GM18508 (cell line): ENCODE results near the gene EFCAB12.

ENCODE experiments used
- ATAC-seq: cut with Tn5 transposase; IDR thresholded peaks from one replicate; pipeline ENCODE4 v1.9.1; 2021; ENCODE audit warnings: moderate number of reproducible peaks; ENCODE audit not compliant: insufficient read depth, unreplicated experiment

Gene EFCAB12

GRCh38 chr3:129428376-129429079 is at the start of gene EFCAB12:
Gene EFCAB12, minus strand, starts transcription at chr3:129428636. Its CDS starts 148 bp downstream, at chr3:129428488.
- ATAC-seq: peak; percentile 63

GRCh38 chr3:129476586-129476985 is 48.1 kb upstream of the EFCAB12 start:
- ATAC-seq: no peak

- no peak for ATAC-seq
Measured at GRCh38 chr3:129475863-129476262, 47.4 kb upstream of the EFCAB12 start.

- no peak for ATAC-seq
Measured at GRCh38 chr3:129474984-129475804, 46.8 kb upstream of the EFCAB12 start.

- ATAC-seq: no peak
Measured at GRCh38 chr3:129473769-129474152, 45.3 kb upstream of the EFCAB12 start.

GRCh38 chr3:129473067-129473768 is 44.8 kb upstream of the EFCAB12 start:
- no peak for ATAC-seq

GRCh38 chr3:129470861-129471260 is 42.4 kb upstream of the EFCAB12 start:
- no peak for ATAC-seq

GRCh38 chr3:129469026-129469425 is 40.6 kb upstream of the EFCAB12 start:
- ATAC-seq: no peak

GRCh38 chr3:129467932-129468331 is 39.5 kb upstream of the EFCAB12 start:
- no peak for ATAC-seq

GRCh38 chr3:129463716-129464115 is 35.3 kb upstream of the EFCAB12 start:
- no peak for ATAC-seq

GRCh38 chr3:129463094-129463493 is 34.7 kb upstream of the EFCAB12 start:
- ATAC-seq: no peak

- no peak for ATAC-seq
Measured at GRCh38 chr3:129462361-129462968, 34.0 kb upstream of the EFCAB12 start.

- ATAC-seq: peak; percentile 47
Measured at GRCh38 chr3:129461461-129462146, 33.2 kb upstream of the EFCAB12 start.

- peak; percentile 18 for ATAC-seq
Measured at GRCh38 chr3:129461022-129461421, 32.6 kb upstream of the EFCAB12 start.

- no peak for ATAC-seq
Measured at GRCh38 chr3:129460572-129460971, 32.1 kb upstream of the EFCAB12 start.

- ATAC-seq: no peak
Measured at GRCh38 chr3:129460155-129460554, 31.7 kb upstream of the EFCAB12 start.

GRCh38 chr3:129453732-129454131 is 25.3 kb upstream of the EFCAB12 start:
- ATAC-seq: no peak

GRCh38 chr3:129449279-129450115 is 21.1 kb upstream of the EFCAB12 start:
- ATAC-seq: no peak
